SJSA1 (cell line): ENCODE measurements around the gene GPR152. TPM values are rescaled to one million over a fixed set of nuclear protein-coding genes. Genes with fewer than 3 reads are reported as not detected.

Source experiments
- DNase-seq, 2 experiments: peaks; one replicate each; pipeline ENCODE4 v3.0.0-alpha.2; 2015 to 2020; ENCODE audit warnings: low spot score in 2 of 2, low read depth in 1 of 2
- H3K27ac ChIP-seq: fragments of 250-450 bp; sonication (Bioruptor Pico); 2 replicates; pipeline ENCODE4 v1.5.1; 2020; ENCODE audit warnings: mild to moderate bottlenecking, moderate library complexity
- H3K27me3 ChIP-seq: fragments of 250-450 bp; sonication (Bioruptor Pico); replicated peaks from 2 replicates; pipeline ENCODE4 v1.5.1; 2020; ENCODE audit warnings: mild to moderate bottlenecking, moderate library complexity
- H3K36me3 ChIP-seq: fragments of 250-450 bp; sonication (Bioruptor Pico); 2 replicates; pipeline ENCODE4 v1.5.1; 2020; ENCODE audit warnings: mild to moderate bottlenecking
- H3K4me1 ChIP-seq: fragments of 250-450 bp; sonication (Bioruptor Pico); replicated peaks from 2 replicates; pipeline ENCODE4 v1.6.1; 2021; ENCODE audit warnings: mild to moderate bottlenecking
- H3K4me3 ChIP-seq: fragments of 250-450 bp; sonication (Bioruptor Pico); 2 replicates; pipeline ENCODE4 v1.5.1; 2020; ENCODE audit warnings: mild to moderate bottlenecking
- H3K9me3 ChIP-seq: fragments of 250-450 bp; sonication (Bioruptor Pico); replicated peaks from 2 replicates; pipeline ENCODE4 v1.5.1; 2020; ENCODE audit warnings: mild to moderate bottlenecking
- total RNA-seq: library from RNA; depleted of rRNA; stranded (reverse); fragments of >200 nt; shearing (Covaris generic); gene quantifications from 2 replicates; pipeline ENCODE4 v1.2.3, GENCODE V29; 2014

Gene GPR152
- total RNA-seq, 1 experiment from 2014 or later, result not detected

GRCh38 chr11:67423891-67424613 is 28.5 kb downstream of the GPR152 start:
- H3K27ac ChIP-seq, result no peak overlapping the region
- H3K27me3 ChIP-seq, result no peaks in the 10 kb centered on the region
- peaks cover 5% of the 10 kb centered on the region; the same call in 1 of the 2 replicates for H3K9me3 ChIP-seq
- peaks cover 8% of the 10 kb centered on the region for H3K36me3 ChIP-seq
- H3K4me1 ChIP-seq, result peaks cover 27% of the 10 kb centered on the region
- no peak overlapping the region for H3K4me3 ChIP-seq
- no peak for DNase-seq

- no peaks in the 10 kb centered on the region for H3K27me3 ChIP-seq
- peaks cover 25% of the 10 kb centered on the region for H3K4me1 ChIP-seq
- no peak overlapping the region for H3K4me3 ChIP-seq
- H3K27ac ChIP-seq, result no peak overlapping the region
- no peak for DNase-seq
- H3K36me3 ChIP-seq, result peaks cover 6% of the 10 kb centered on the region
- peaks cover 5% of the 10 kb centered on the region; the same call in 1 of the 2 replicates for H3K9me3 ChIP-seq
These were observed 29.1 kb downstream of the GPR152 start for GRCh38 chr11:67423466-67423865.

- H3K4me1 ChIP-seq, result peaks cover 25% of the 10 kb centered on the region
- no peak overlapping the region for H3K4me3 ChIP-seq
- H3K27me3 ChIP-seq, result no peaks in the 10 kb centered on the region
- peaks cover 5% of the 10 kb centered on the region; the same call in 1 of the 2 replicates for H3K9me3 ChIP-seq
- 0 out of 2 replicates have a peak, but pooled peaks cover 4% of the 10 kb centered on the region for H3K36me3 ChIP-seq
- H3K27ac ChIP-seq, result no peak overlapping the region
- DNase-seq, result no peak
These were observed 29.6 kb downstream of the GPR152 start for GRCh38 chr11:67422891-67423290.

- Histone ChIP-seq H3K4me3 (peak overlapping the region; percentile 60), H3K4me1 (peaks cover 25% of the 10 kb centered on the region), H3K9me3 (peaks cover 5% of the 10 kb centered on the region; the same call in 1 of the 2 replicates), H3K36me3 (0 out of 2 replicates have a peak, but pooled peaks cover 4% of the 10 kb centered on the region), H3K27ac (no peak overlapping the region), H3K27me3 (peaks cover under 1% of the 10 kb centered on the region; the same call in 1 of the 2 replicates)
- DNase-seq, result no peak
These were observed 31.0 kb downstream of the GPR152 start for GRCh38 chr11:67421430-67422031.

- Histone ChIP-seq H3K9me3 (peaks cover 5% of the 10 kb centered on the region; the same call in 1 of the 2 replicates), H3K4me1 (peaks cover 26% of the 10 kb centered on the region), H3K4me3 (peak overlapping the region; percentile 60), H3K27me3 (peaks cover 8% of the 10 kb centered on the region; the same call in 1 of the 2 replicates), H3K27ac (peak overlapping the region; percentile 30), H3K36me3 (0 out of 2 replicates have a peak, but pooled peaks cover 4% of the 10 kb centered on the region)
- peak; percentile 83 to 99 for DNase-seq
These were observed 31.7 kb downstream of the GPR152 start for GRCh38 chr11:67420646-67421429.

GRCh38 chr11:67420147-67420645 is 32.3 kb downstream of the GPR152 start:
- H3K27me3 ChIP-seq, result peaks cover 11% of the 10 kb centered on the region
- no peak for DNase-seq
- H3K36me3 ChIP-seq, result 0 out of 2 replicates have a peak, but pooled peaks cover 4% of the 10 kb centered on the region
- H3K27ac ChIP-seq, result no peak overlapping the region
- peaks cover 5% of the 10 kb centered on the region; the same call in 1 of the 2 replicates for H3K9me3 ChIP-seq
- peaks cover 26% of the 10 kb centered on the region for H3K4me1 ChIP-seq
- H3K4me3 ChIP-seq, result peak overlapping the region; percentile 60

- peaks cover 5% of the 10 kb centered on the region; the same call in 1 of the 2 replicates for H3K9me3 ChIP-seq
- peaks cover 26% of the 10 kb centered on the region for H3K4me1 ChIP-seq
These were observed 33.0 kb downstream of the GPR152 start for GRCh38 chr11:67419325-67420049.

GRCh38 chr11:67418476-67419281 is 33.9 kb downstream of the GPR152 start:
- Histone ChIP-seq H3K27ac (no peak overlapping the region), H3K4me3 (no peak overlapping the region)

More at GRCh38 chr11:67419325-67420049, 33.0 kb downstream of the GPR152 start:
- no peak overlapping the region for H3K4me3 ChIP-seq
- H3K36me3 ChIP-seq, result 0 out of 2 replicates have a peak, but pooled peaks cover 4% of the 10 kb centered on the region
- peaks cover 18% of the 10 kb centered on the region for H3K27me3 ChIP-seq
- H3K27ac ChIP-seq, result no peak overlapping the region
- no peak for DNase-seq

GRCh38 chr11:67417425-67417824 is 35.1 kb downstream of the GPR152 start:
- H3K4me3 ChIP-seq, result no peak overlapping the region
- H3K4me1 ChIP-seq, result peaks cover 26% of the 10 kb centered on the region
- 0 out of 2 replicates have a peak, but pooled peaks cover 4% of the 10 kb centered on the region for H3K36me3 ChIP-seq
- H3K9me3 ChIP-seq, result peaks cover 5% of the 10 kb centered on the region
- peaks cover 36% of the 10 kb centered on the region for H3K27me3 ChIP-seq
- DNase-seq, result no peak
- no peak overlapping the region for H3K27ac ChIP-seq

More at GRCh38 chr11:67418476-67419281, 33.9 kb downstream of the GPR152 start:
- Histone ChIP-seq H3K27me3 (peaks cover 25% of the 10 kb centered on the region), H3K4me1 (peaks cover 26% of the 10 kb centered on the region), H3K9me3 (peaks cover 5% of the 10 kb centered on the region; the same call in 1 of the 2 replicates), H3K36me3 (0 out of 2 replicates have a peak, but pooled peaks cover 4% of the 10 kb centered on the region)
- no peak for DNase-seq

GRCh38 chr11:67416416-67417335 is 35.9 kb downstream of the GPR152 start:
- Histone ChIP-seq H3K27me3 (peaks cover 44% of the 10 kb centered on the region), H3K4me3 (no peak overlapping the region), H3K27ac (no peak overlapping the region), H3K9me3 (peaks cover 5% of the 10 kb centered on the region), H3K4me1 (peaks cover 26% of the 10 kb centered on the region), H3K36me3 (0 out of 2 replicates have a peak, but pooled peaks cover 4% of the 10 kb centered on the region)
- no peak for DNase-seq

GRCh38 chr11:67415501-67416304 is 36.8 kb downstream of the GPR152 start, which contains the start of gene CARNS1:
Gene CARNS1 (plus strand): TSS chr11:67415678. CDS start chr11:67416200, 522 bp downstream.
- Histone ChIP-seq H3K4me3 (no peak within 1 kb of the TSS), H3K27ac (no peak within 1 kb of the TSS), H3K9me3 (peaks cover 3% of the 10 kb centered on the region), H3K4me1 (peaks cover 19% of the 10 kb centered on the region), H3K27me3 (peaks cover 54% of the 10 kb centered on the region), H3K36me3 (0 out of 2 replicates have a peak, but pooled peaks cover 3% of the 10 kb centered on the region)
- no peak for DNase-seq
